ENCODE data around the gene UBE2V1. TPM values are rescaled to one million over a fixed set of nuclear protein-coding genes. Genes with fewer than 3 reads are reported as not detected.

Gene UBE2V1
- polyA plus RNA-seq, 2 of the 4 experiments (the other 2 are of a cell fraction) = 129 to 141 TPM

DNA sequence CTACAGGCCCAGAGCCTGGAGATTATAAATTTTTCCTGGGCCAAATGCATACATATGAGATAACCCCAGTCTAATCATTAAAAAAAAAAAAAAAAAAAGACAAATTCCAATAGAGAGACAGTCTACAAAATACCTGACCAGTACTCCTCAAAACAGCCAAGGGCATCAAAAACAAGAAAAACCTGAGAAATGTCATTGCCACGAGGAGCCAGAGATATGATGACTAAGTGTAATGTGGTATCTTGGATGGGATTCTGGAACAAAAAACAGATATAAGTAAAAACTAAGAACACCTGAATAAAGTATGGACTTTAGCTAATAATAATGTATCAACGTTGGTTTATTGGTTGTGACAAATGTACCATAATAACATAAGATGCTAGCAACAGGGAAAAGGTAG lies 24.9 kb downstream of the UBE2V1 start:
- POLR2A ChIA-PET = no interaction called here
- no peak overlapping the region for H3K4me2 ChIP-seq
- H3K9me3 ChIP-seq = no peaks in the 10 kb centered on the region
- WGBS (ENCODE audit: missing lambda C conversion rate) = 54% methylated on average over 2 of the region's 2 CpGs
- H3K27ac ChIP-seq = no peak overlapping the region
- ATAC-seq = no peak
- no peak for DNase-seq (ENCODE audit: low read depth in 1 of 2, low spot score in 1 of 2)
- CTCF ChIA-PET = interaction anchor here (1.2 to 10.1 kb wide), 3 partner anchors 14 to 111 kb away, joined by 4 to 153 read pairs (median 103); no protein-coding TSS in a partner anchor
- TF ChIP-seq CBX2 (IDR thresholded peaks at IDR 0.05; ENCODE audit: borderline replicate concordance, low read depth) (no peak), MAFK (IDR thresholded peaks at IDR 0.05; ENCODE audit: partially characterized antibody) (peak; percentile 36)
- peaks cover 32% of the 10 kb centered on the region for H3K4me1 ChIP-seq
- no peak overlapping the region for H3K4me3 ChIP-seq
- FAIRE-seq = no peak

DNA sequence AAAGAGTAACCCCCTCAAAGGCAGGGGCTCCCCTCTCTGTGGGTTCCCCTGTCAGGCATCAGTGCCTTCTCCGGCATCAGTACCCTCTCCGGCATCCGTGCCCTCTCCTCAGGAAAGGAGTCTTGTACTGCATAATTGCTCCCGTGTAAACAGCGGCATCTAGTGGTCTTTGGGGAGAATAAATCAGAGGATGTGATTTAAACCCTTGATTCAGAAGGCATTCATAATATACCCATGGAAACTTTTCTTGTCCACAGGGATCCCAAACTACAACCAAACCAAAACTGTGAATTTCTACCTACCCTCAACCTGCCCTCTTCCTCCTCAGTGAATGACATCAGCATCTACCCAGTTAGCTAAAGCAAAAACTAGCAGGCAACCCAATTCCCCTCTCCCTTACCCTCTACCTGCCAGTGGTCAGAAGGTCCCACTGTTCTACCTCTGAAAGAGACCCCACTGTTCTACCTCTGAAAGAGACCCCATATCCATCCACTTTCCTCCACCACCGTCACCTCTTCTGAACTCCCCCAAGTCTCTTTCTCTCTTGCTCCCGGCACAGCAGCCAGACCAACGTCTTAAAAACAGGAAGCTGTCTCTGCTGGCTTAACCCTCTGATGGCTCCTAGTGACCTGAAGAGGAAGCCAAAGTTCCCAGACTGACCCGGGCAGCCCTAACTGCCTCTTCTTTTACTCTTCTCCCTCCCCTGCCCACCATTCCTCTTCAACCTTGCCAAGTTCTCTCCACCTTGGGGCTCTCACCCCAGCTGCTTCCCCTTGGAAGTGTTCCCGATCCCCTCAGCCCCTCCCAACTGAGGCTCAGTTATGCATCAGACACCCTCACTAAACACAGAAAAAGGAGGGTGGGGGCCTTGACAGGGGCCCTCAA lies 27.2 kb downstream of the UBE2V1 start:
- Histone ChIP-seq H3K4me2 (peak overlapping the region; percentile 63), H3K9me3 (no peaks in the 10 kb centered on the region), H3K4me3 (no peak overlapping the region), H3K4me1 (peaks cover 29% of the 10 kb centered on the region), H3K27ac (peak overlapping the region; percentile 19 to 69; a peak in 4 of 6 replicates)
- POLR2A ChIA-PET = no interaction called here
- ATAC-seq = peak; percentile 87 to 91
- 4% methylated on average over 10 of the region's 10 CpGs for WGBS (ENCODE audit: missing lambda C conversion rate)
- TF ChIP-seq FOSB (CRISPR knock-in tag; IDR thresholded peaks at IDR 0.05) = no peak
- peak; percentile 72 to 81 for TF ChIP-seq RAD21 (conservative IDR thresholded peaks at IDR 0.05 in 1 of 2, IDR thresholded peaks at IDR 0.05 in 1 of 2)
- TF ChIP-seq, protein P1, sequence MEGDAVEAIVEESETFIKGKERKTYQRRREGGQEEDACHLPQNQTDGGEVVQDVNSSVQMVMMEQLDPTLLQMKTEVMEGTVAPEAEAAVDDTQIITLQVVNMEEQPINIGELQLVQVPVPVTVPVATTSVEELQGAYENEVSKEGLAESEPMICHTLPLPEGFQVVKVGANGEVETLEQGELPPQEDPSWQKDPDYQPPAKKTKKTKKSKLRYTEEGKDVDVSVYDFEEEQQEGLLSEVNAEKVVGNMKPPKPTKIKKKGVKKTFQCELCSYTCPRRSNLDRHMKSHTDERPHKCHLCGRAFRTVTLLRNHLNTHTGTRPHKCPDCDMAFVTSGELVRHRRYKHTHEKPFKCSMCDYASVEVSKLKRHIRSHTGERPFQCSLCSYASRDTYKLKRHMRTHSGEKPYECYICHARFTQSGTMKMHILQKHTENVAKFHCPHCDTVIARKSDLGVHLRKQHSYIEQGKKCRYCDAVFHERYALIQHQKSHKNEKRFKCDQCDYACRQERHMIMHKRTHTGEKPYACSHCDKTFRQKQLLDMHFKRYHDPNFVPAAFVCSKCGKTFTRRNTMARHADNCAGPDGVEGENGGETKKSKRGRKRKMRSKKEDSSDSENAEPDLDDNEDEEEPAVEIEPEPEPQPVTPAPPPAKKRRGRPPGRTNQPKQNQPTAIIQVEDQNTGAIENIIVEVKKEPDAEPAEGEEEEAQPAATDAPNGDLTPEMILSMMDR (IDR thresholded peaks at IDR 0.05) = peak; percentile 92
- no peak for TF ChIP-seq HOXA7 (CRISPR knock-in tag; IDR thresholded peaks at IDR 0.05)
- TF ChIP-seq KDM5A (IDR thresholded peaks at IDR 0.05) = no peak
- TF ChIP-seq, protein P2, sequence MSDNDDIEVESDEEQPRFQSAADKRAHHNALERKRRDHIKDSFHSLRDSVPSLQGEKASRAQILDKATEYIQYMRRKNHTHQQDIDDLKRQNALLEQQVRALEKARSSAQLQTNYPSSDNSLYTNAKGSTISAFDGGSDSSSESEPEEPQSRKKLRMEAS (IDR thresholded peaks at IDR 0.05) = no peak
- TF ChIP-seq, protein P3, sequence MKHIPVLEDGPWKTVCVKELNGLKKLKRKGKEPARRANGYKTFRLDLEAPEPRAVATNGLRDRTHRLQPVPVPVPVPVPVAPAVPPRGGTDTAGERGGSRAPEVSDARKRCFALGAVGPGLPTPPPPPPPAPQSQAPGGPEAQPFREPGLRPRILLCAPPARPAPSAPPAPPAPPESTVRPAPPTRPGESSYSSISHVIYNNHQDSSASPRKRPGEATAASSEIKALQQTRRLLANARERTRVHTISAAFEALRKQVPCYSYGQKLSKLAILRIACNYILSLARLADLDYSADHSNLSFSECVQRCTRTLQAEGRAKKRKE (CRISPR knock-in tag; IDR thresholded peaks at IDR 0.05; ENCODE audit: low read depth) = no peak
- no peak for TF ChIP-seq MAFK (IDR thresholded peaks at IDR 0.05; ENCODE audit: partially characterized antibody)
- TF ChIP-seq SMC3 (IDR thresholded peaks at IDR 0.05) = peak; percentile 62
- no peak for TF ChIP-seq NFE2L2 (conservative IDR thresholded peaks at IDR 0.05; ENCODE audit: low read length)
- TF ChIP-seq JUNB (IDR thresholded peaks at IDR 0.05) = no peak
- no peak for TF ChIP-seq ZFP36 (IDR thresholded peaks at IDR 0.05; ENCODE audit: borderline replicate concordance, partially characterized antibody)
- TF ChIP-seq, protein P4, sequence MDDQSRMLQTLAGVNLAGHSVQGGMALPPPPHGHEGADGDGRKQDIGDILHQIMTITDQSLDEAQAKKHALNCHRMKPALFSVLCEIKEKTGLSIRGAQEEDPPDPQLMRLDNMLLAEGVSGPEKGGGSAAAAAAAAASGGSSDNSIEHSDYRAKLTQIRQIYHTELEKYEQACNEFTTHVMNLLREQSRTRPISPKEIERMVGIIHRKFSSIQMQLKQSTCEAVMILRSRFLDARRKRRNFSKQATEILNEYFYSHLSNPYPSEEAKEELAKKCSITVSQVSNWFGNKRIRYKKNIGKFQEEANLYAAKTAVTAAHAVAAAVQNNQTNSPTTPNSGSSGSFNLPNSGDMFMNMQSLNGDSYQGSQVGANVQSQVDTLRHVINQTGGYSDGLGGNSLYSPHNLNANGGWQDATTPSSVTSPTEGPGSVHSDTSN (IDR thresholded peaks at IDR 0.05) = no peak
- no peak for TF ChIP-seq NPAS2 (CRISPR knock-in tag; IDR thresholded peaks at IDR 0.05; ENCODE audit: borderline replicate concordance)
- CTCF ChIA-PET = interaction anchor here (0.5 to 10.1 kb wide), 37 partner anchors 9 to 507 kb away, joined by 3 to 153 read pairs (median 4); partner anchors contain the start of genes SNAI1 and UBE2V1
- no peak for FAIRE-seq
- DNase-seq (ENCODE audit: low read depth in 1 of 2, low spot score in 1 of 2) = peak; percentile 70 to 81

DNA sequence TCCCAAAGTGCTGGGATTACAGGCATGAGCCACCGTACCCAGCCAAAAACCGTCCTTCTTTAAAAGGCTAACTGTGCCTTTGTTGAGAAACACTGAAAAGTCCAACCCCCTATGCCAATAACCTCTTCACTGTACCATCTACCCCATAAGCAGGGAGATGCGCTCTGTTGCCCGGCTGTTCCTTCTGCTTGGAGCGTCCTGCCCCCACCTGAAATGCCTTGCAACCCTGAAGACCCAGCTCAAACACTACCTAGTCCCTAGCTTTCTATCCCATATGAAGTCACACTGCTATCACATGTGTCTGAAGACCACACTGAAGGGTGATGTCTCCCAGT lies 27.8 kb downstream of the UBE2V1 start:
- ATAC-seq (peak in 1 of 2 experiments; percentile 32; a peak in 3 of 6 replicates), FAIRE-seq (no peak), DNase-seq (ENCODE audit: low read depth in 1 of 2, low spot score in 1 of 2) (no peak)
- 58% methylated on average over 5 of the region's 5 CpGs for WGBS (ENCODE audit: missing lambda C conversion rate)
- Histone ChIP-seq H3K27ac (peak overlapping the region in 1 of 2 experiments; percentile 58; a peak in 2 of 6 replicates), H3K4me3 (no peak overlapping the region), H3K4me2 (peak overlapping the region; percentile 63; the same call in 1 of the 3 replicates), H3K4me1 (peaks cover 25% of the 10 kb centered on the region), H3K9me3 (no peaks in the 10 kb centered on the region)
- ChIA-PET POLR2A (no interaction called here), CTCF (interaction anchor here (0.6 to 10.1 kb wide), 32 partner anchors 9 to 678 kb away, joined by 3 to 153 read pairs (median 4); partner anchors contain the start of genes SNAI1 and UBE2V1)
- TF ChIP-seq, protein P2 (IDR thresholded peaks at IDR 0.05) = no peak
- no peak for TF ChIP-seq FOXS1 (CRISPR knock-in tag; IDR thresholded peaks at IDR 0.05)
- TF ChIP-seq, protein P5, sequence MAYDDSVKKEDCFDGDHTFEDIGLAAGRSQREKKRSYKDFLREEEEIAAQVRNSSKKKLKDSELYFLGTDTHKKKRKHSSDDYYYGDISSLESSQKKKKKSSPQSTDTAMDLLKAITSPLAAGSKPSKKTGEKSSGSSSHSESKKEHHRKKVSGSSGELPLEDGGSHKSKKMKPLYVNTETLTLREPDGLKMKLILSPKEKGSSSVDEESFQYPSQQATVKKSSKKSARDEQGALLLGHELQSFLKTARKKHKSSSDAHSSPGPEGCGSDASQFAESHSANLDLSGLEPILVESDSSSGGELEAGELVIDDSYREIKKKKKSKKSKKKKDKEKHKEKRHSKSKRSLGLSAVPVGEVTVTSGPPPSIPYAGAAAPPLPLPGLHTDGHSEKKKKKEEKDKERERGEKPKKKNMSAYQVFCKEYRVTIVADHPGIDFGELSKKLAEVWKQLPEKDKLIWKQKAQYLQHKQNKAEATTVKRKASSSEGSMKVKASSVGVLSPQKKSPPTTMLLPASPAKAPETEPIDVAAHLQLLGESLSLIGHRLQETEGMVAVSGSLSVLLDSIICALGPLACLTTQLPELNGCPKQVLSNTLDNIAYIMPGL (CRISPR knock-in tag; IDR thresholded peaks at IDR 0.05; ENCODE audit: borderline replicate concordance) = no peak
- TF ChIP-seq, protein P6, sequence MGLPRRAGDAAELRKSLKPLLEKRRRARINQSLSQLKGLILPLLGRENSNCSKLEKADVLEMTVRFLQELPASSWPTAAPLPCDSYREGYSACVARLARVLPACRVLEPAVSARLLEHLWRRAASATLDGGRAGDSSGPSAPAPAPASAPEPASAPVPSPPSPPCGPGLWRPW (IDR thresholded peaks at IDR 0.05) = no peak
- TF ChIP-seq BHLHE40 (IDR thresholded peaks at IDR 0.05; ENCODE audit: low read depth, low read length) = no peak
- no peak for TF ChIP-seq ZSCAN20 (CRISPR knock-in tag; IDR thresholded peaks at IDR 0.05)
- TF ChIP-seq, protein P1 (IDR thresholded peaks at IDR 0.05) = no peak
- TF ChIP-seq, protein P7, sequence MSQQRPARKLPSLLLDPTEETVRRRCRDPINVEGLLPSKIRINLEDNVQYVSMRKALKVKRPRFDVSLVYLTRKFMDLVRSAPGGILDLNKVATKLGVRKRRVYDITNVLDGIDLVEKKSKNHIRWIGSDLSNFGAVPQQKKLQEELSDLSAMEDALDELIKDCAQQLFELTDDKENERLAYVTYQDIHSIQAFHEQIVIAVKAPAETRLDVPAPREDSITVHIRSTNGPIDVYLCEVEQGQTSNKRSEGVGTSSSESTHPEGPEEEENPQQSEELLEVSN (IDR thresholded peaks at IDR 0.05; ENCODE audit: borderline replicate concordance, low read depth) = no peak
